Parathyroid adenoma (tissue), 2 donors: Measurements from ENCODE around the gene MC2R.

ENCODE experiments used
- H2AFZ ChIP-seq: fragments of 300-600 bp; sonication (generic); one replicate; pipeline ENCODE4 v1.7.0; 2017; ENCODE audit warnings: antibody characterized with exemption, mild to moderate bottlenecking
- H3K27ac ChIP-seq: fragments of 300-600 bp; sonication (generic); one replicate; pipeline ENCODE4 v1.7.0; 2017
- H3K27me3 ChIP-seq: fragments of 300-600 bp; sonication (generic); one replicate; pipeline ENCODE4 v1.7.0; 2017; ENCODE audit warnings: low read length; ENCODE audit not compliant: control insufficient read depth, insufficient read depth
- H3K36me3 ChIP-seq: fragments of 300-600 bp; sonication (generic); one replicate; pipeline ENCODE4 v1.7.0; 2017; ENCODE audit warnings: low read length; ENCODE audit not compliant: control insufficient read depth, insufficient read depth
- H3K4me1 ChIP-seq: fragments of 300-600 bp; sonication (generic); one replicate; pipeline ENCODE4 v1.7.0; 2017; ENCODE audit warnings: control low read depth
- H3K4me2 ChIP-seq: fragments of 300-600 bp; sonication (generic); one replicate; pipeline ENCODE4 v1.7.0; 2017; ENCODE audit warnings: low read length
- H3K4me3 ChIP-seq: fragments of 300-600 bp; sonication (generic); one replicate; pipeline ENCODE4 v1.7.0; 2017; ENCODE audit warnings: low read depth, low read length
- H3K79me2 ChIP-seq: fragments of 300-600 bp; sonication (generic); one replicate; pipeline ENCODE4 v1.7.0; 2017; ENCODE audit warnings: control low read depth
- H3K9ac ChIP-seq: fragments of 300-600 bp; sonication (generic); one replicate; pipeline ENCODE4 v1.7.0; 2017; ENCODE audit warnings: mild to moderate bottlenecking
- H3K9me3 ChIP-seq: fragments of 300-600 bp; sonication (generic); one replicate; pipeline ENCODE4 v1.7.0; 2017; ENCODE audit warnings: low read length; ENCODE audit not compliant: control insufficient read depth
- CTCF ChIP-seq: fragments of 300-600 bp; sonication (generic); IDR thresholded peaks from one replicate; pipeline ENCODE4 v1.7.0; 2017; ENCODE audit warnings: antibody characterized with exemption, mild to moderate bottlenecking
- donor health status: primary hyperparathyroidism.

The MC2R gene

GRCh38 chr18:13917401-13917800 is 2.1 kb upstream of the MC2R start:
- TF ChIP-seq CTCF, result no peak
- Histone ChIP-seq H3K27ac (no peak overlapping the region), H3K9ac (no peak overlapping the region), H3K9me3 (no peaks in the 10 kb centered on the region), H2AFZ (no peak overlapping the region), H3K4me3 (no peak overlapping the region), H3K27me3 (no peaks in the 10 kb centered on the region), H3K36me3 (no peaks in the 10 kb centered on the region), H3K79me2 (no peaks in the 10 kb centered on the region), H3K4me2 (no peak overlapping the region), H3K4me1 (no peaks in the 10 kb centered on the region)

- H3K4me2 ChIP-seq, result no peak overlapping the region
- no peak overlapping the region for H2AFZ ChIP-seq
- no peaks in the 10 kb centered on the region for H3K9me3 ChIP-seq
- no peaks in the 10 kb centered on the region for H3K4me1 ChIP-seq
- no peaks in the 10 kb centered on the region for H3K27me3 ChIP-seq
- H3K4me3 ChIP-seq, result no peak overlapping the region
- H3K79me2 ChIP-seq, result no peaks in the 10 kb centered on the region
- no peak for TF ChIP-seq CTCF
- H3K36me3 ChIP-seq, result no peaks in the 10 kb centered on the region
- H3K27ac ChIP-seq, result no peak overlapping the region
- H3K9ac ChIP-seq, result no peak overlapping the region
These were observed 1.2 kb upstream of the MC2R start for GRCh38 chr18:13916559-13916958.

- Histone ChIP-seq H3K4me2 (no peak overlapping the region), H3K27me3 (no peaks in the 10 kb centered on the region), H3K4me1 (no peaks in the 10 kb centered on the region), H3K9me3 (no peaks in the 10 kb centered on the region), H3K4me3 (no peak overlapping the region), H3K36me3 (no peaks in the 10 kb centered on the region), H2AFZ (no peak overlapping the region), H3K79me2 (no peaks in the 10 kb centered on the region), H3K27ac (no peak overlapping the region), H3K9ac (no peak overlapping the region)
- no peak for TF ChIP-seq CTCF
These were observed 677 bp upstream of the MC2R start for GRCh38 chr18:13915995-13916431.

- no peak for TF ChIP-seq CTCF
- H2AFZ ChIP-seq, result no peak overlapping the region
- no peak overlapping the region for H3K27ac ChIP-seq
- no peak overlapping the region for H3K4me3 ChIP-seq
- H3K4me1 ChIP-seq, result no peaks in the 10 kb centered on the region
- H3K9ac ChIP-seq, result no peak overlapping the region
- H3K27me3 ChIP-seq, result no peaks in the 10 kb centered on the region
- no peaks in the 10 kb centered on the region for H3K79me2 ChIP-seq
- no peaks in the 10 kb centered on the region for H3K9me3 ChIP-seq
- no peak overlapping the region for H3K4me2 ChIP-seq
- no peaks in the 10 kb centered on the region for H3K36me3 ChIP-seq
These were observed 580 bp downstream of the MC2R start for GRCh38 chr18:13914756-13915155.

GRCh38 chr18:13914170-13914569 is 1.2 kb downstream of the MC2R start:
- no peak overlapping the region for H3K27ac ChIP-seq

More at GRCh38 chr18:13914170-13914569, 1.2 kb downstream of the MC2R start:
- Histone ChIP-seq H2AFZ (no peak overlapping the region), H3K27me3 (no peaks in the 10 kb centered on the region), H3K36me3 (no peaks in the 10 kb centered on the region), H3K4me3 (no peak overlapping the region), H3K4me2 (no peak overlapping the region), H3K9me3 (no peaks in the 10 kb centered on the region), H3K79me2 (no peaks in the 10 kb centered on the region), H3K4me1 (no peaks in the 10 kb centered on the region), H3K9ac (no peak overlapping the region)
- no peak for TF ChIP-seq CTCF
